GM19193 (cell line): Measurements from ENCODE around the gene AVPR2.

Source experiments
- POLR2A ChIP-seq: IDR thresholded peaks from 4 replicates; pipeline ENCODE4 v1.6.1; 2011; ENCODE audit not compliant: insufficient read depth, insufficient read length; ENCODE audit errors: extremely low read depth

The AVPR2 gene

GRCh38 chrX:153913701-153914100, 9.2 kb downstream of the AVPR2 start:
- TF ChIP-seq POLR2A = no peak

DNA sequence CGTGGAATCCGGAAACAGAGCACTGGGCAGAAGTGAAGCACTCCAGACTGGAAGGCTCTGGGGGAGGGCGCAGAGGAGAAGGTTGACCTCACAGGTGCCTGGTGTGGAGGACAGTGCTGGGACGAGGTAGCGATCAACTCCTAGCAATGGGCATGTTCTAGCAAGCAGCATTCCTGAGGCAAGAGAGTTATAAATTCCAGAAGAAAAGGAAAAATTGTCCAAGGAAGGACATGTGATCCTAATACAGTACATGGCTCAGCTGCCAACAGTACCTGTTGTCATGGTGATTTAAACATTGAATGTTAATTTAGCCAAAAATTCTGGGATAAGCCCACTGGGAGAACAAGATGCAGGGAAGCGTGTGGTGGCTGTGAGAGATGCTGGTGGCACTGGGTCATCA, 13.4 kb downstream of the AVPR2 start:
- no peak for TF ChIP-seq POLR2A

- no peak for TF ChIP-seq POLR2A
These were observed 14.8 kb downstream of the AVPR2 start for GRCh38 chrX:153919281-153919680.

GRCh38 chrX:153920546-153920945, 16.1 kb downstream of the AVPR2 start:
- TF ChIP-seq POLR2A = no peak

GRCh38 chrX:153921070-153921469, 16.6 kb downstream of the AVPR2 start:
- no peak for TF ChIP-seq POLR2A

GRCh38 chrX:153921511-153922446, 17.3 kb downstream of the AVPR2 start:
- no peak for TF ChIP-seq POLR2A

- TF ChIP-seq POLR2A = no peak
These were observed 18.7 kb downstream of the AVPR2 start for GRCh38 chrX:153922932-153923857.

DNA sequence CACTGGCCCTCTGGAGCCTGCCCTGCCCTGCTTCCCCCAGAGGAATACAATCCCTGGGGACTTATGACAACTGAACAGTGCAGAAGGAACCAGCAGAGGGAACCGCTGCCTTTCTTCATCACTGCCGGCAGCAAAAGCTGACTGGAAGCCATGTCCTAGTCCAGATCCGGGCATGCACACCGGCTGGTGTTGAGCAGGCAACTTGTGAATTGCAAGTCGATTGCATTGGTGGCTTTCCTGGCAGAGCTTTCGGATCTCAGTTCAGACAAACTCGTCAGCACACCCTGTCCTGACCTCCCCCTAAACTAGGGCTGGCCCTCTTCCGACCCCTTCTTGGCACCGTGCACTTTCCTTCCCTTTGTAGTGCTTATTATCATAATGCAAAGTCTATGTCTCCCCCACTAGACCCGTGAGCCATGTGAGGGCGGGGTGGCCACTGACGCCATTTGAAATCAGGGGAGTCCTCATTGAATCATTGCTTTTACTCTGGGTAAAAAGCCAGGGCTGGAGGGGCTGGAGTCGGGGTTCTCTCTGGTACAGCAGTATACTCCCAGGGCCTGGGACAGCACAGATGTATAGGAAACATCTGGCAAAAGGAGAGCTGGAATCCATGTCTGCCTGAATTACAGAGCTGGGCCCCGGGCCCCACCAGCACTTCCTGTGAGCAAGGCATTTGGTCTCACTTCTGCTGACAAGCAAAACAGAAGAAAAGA, 19.8 kb downstream of the AVPR2 start:
- TF ChIP-seq POLR2A = no peak

DNA sequence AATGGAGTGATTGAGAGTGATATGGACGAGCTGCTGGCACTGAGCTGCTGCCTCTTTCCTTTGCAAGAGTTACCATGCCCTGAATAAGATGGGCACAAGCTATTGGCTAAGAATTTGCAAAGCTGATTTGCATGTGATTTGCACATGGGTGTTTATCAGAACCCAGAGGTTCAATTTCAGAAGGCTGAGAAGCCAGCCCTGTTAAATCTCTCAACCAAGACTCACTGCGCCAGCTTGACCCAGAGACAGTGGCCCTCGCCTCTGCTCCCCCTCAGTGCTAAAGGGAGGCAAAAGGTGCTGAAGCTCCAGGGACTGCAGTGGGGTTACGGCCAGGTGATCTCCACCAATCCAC, 20.9 kb downstream of the AVPR2 start:
- TF ChIP-seq POLR2A = peak; percentile 95

DNA sequence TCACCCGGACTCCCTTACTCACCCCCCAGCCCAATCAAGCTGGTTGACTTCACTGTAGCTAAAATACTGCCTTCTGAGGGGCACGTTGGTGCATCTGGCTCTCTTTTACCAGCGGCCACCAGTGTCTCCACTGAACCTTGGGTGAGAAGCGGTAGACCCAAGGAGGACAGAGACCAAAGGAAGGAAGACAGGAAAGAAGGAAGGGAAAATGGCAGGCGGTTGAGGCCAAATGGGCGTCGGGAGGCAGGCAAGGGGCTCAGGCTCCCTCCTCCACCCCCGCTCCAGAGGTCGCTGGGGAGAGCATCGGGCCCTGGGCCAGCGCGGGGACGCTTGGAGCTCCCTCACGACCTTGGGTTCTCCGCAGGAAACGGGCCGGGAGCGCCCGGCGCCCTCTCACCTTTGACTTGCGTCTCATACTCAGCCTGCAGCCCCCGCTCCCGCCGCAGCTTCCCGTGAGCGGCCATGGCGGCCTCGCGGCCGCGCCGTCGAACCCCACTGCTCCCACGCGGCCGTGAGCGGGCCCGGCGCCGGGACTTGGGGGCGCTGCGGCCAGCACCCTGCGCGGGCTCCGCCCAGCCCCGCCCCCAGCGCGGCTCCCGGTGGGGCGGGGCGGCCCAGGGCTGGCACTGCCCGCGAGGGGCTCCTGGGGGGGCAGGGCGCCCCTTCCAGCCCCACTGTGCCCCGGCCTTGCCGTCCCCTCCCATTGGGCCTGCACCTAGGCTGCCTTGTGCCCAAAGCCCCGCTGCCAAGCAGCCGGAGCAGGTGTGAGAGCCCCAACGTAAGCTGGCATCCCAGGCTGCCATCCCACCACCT, 21.5 kb downstream of the AVPR2 start, which contains the start of gene ARHGAP4:
Gene ARHGAP4 (minus strand): TSS at position 526 of the 813 bp plus-strand sequence. CDS start 62 bp downstream, at position 464.
- TF ChIP-seq POLR2A = peak; percentile 27

- peak; percentile 65 for TF ChIP-seq POLR2A
These were observed 22.0 kb downstream of the AVPR2 start for GRCh38 chrX:153926552-153926857.

DNA sequence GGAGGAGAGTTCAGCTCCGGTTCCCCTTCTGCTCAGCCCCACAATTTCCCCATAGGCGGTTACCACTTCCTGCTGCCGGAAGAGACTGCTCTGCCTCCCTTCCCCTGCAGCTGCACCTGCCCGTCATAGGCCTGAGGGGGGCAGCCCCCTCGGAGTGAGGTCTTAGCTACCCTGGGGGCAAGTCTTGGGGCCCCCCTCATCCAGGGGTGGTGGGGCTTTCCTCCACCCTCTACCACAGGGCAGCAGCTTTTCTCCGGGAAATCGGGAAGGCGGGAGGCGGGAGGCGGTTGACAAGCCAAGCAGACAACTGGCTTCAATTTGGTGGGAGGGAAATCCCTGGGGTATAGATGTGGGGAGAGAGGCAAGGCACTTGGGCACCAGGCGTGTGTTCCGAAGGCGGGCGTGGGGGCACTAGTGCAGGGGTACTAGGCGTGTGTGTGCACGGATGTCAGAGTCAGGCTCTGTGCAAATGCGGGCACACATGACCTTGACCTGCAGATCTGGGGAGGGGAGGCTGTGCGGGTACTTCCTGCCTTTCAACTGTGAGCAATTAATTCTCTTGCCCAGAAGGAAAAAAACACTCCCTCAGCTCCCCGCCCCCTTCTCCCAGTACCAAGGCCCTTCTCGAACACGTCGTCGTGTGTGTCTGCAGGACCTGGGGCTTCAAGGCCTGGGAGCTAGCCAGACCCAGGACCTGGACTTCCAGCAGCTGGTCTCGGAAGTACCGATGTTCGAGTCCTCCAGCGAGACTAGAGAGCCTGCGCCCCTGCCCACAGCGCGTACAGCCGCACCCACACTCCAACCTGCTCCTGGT, 22.6 kb downstream of the AVPR2 start:
- peak; percentile 16 for TF ChIP-seq POLR2A

DNA sequence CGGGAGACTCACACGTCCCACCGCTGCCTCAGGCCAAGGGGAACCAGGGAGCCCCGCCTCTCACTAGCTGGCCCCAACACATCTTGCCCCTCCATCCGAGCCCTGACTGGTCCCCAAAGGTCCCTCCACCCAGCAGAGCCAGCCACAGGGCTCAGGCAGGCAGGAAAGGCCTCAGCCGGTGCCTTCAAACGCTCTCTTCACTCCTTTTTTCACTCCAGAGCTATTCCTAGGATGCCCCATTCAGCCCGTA, 23.1 kb downstream of the AVPR2 start:
- no peak for TF ChIP-seq POLR2A
